Ammon's horn (tissue), 1 donor: ENCODE measurements around the gene NPFF.
"Not testable (repeated sequence)": the region's sequence is repeated elsewhere in the genome, so short reads cannot be mapped to it uniquely, and the experiment has no call there.

Source experiments
- DNase-seq: peaks from one replicate; pipeline ENCODE4 v3.0.0-alpha.2; 2016; ENCODE audit warnings: low spot score

Gene NPFF

DNA sequence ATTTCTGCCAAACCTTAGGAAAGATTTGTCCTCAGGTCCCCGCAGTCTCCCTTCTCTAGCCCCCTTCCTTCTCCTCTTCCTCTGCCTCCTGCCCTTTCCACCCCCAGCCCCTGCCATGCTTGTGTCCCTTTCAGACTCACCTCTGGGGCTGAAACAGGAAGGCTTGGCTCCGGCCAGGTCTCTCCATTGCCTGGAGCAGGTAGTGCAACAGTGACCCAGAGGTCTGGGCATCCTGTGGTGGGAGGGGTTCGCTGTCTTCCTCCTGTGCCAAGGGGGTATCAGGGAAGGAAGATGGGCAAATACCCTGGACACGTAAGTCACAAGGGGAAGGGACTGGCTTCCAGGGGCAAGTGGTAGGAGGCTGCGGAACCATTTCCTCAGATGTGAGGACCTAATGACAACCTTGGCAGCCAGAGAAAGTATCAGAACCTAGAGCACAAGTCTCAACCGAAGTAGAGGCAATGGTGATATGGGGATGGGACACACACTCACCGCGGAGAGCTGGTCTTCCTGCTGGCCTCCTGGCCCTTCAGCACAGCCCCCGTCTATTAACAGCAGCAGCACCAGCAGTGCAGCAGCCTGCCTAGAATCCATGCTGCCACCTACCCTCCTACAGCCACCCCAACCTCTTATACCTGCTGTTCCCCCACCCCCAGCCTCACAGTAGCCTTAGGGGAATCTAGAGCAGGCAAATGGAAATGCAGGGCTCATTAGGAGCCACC, at the start of gene NPFF:
Gene NPFF (minus strand): TSS at position 604 of the 722 bp plus-strand sequence. CDS start 10 bp downstream, at position 594.
- DNase-seq, result no peak

- DNase-seq, result no peak
These were observed 45.4 kb upstream of the NPFF start for GRCh38 chr12:53552361-53553327.

- peak; percentile 56 for DNase-seq
These were observed 44.6 kb upstream of the NPFF start for GRCh38 chr12:53551889-53552291.

- DNase-seq, result no peak
These were observed 43.3 kb upstream of the NPFF start for GRCh38 chr12:53550595-53550994.

DNA sequence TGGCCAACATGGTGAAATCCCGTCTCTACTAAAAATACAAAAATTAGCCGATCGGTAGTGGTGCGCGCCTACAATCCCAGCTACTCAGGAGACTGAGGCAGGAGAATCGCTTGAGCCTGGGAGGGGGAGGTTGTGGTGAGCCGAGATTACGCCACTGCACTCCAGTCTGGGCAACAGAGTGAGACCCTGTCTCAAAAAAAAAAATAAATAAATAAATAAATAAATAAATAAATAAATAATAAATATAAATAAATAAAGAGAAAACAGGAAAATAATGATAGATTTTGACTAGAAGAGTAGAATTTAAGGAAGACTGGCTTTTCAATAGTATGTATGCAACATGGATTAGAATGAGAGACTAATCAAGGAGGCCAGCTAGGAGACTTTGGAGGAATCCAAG, 42.8 kb upstream of the NPFF start:
- DNase-seq, result not testable (repeated sequence)

- DNase-seq, result not testable (repeated sequence)
These were observed 41.1 kb upstream of the NPFF start for GRCh38 chr12:53548354-53548753.

- DNase-seq, result peak; percentile 92
These were observed 36.3 kb upstream of the NPFF start for GRCh38 chr12:53543539-53543938.

- no peak for DNase-seq
These were observed 32.2 kb upstream of the NPFF start for GRCh38 chr12:53539526-53539925.

GRCh38 chr12:53538209-53538689, 31.0 kb upstream of the NPFF start:
- peak; percentile 75 for DNase-seq

DNA sequence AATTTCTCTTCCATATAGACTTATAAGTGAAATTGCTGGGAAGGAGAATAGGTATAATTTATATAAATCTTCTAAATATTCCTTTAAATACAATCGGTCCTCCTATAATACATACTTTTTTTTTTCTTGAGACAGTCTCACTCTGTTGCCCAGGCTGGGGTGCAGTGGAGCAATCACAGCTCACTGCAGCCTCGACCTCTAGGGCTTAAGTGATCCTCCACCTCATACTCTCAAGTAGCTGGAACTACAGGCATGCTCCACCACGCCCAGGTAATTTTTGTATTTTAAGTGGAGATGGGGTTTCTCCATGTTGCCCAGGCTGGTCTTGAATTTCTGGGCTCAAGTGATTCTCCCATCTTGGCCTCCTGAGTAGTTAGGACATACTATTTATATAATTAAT, 29.7 kb upstream of the NPFF start:
- DNase-seq, result no peak

GRCh38 chr12:53533471-53533870, 26.2 kb upstream of the NPFF start:
- DNase-seq, result peak; percentile 62

GRCh38 chr12:53532524-53533445, 25.5 kb upstream of the NPFF start:
- DNase-seq, result no peak

DNA sequence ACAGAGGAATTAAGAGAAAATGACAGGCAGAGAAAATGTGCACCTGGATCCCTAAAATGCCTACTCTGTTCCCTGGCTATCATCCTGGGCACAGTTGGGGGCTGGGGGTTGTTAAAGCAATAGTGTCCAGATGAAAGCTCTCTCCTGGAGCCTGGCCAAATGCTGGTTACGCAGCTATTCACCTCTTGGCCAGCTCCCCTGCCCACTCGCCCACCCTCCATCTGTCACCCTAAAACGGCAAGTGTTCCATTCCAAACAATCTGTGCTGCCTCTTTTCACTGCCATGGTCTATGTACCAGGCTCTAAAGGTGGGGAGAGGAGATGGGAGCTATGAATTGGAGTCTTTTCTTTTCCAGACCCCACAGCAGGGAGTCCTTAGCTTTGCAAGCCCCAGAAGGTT, 24.7 kb upstream of the NPFF start:
- peak; percentile 27 for DNase-seq

DNA sequence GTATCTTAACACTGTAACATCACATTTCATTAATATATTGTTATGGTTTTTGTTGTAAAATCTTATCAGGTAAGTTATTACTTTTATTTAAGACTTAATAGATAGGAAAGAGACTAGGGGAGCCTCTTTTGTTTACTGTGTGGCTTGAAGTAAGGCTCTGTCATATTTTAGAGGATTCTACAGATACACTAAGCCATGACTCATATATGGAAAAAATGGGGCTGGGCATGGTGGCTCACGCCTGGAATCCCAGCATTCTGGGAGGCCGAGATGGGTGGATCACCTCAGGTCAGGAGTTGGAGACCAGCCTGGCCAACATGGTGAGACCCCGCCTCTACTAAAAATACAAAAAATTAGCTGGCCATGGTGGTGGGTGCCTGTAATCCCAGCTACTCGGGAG, 23.6 kb upstream of the NPFF start:
- no peak for DNase-seq

GRCh38 chr12:53530061-53530460, 22.8 kb upstream of the NPFF start:
- no peak for DNase-seq

GRCh38 chr12:53524476-53524875, 17.2 kb upstream of the NPFF start:
- no peak for DNase-seq

DNA sequence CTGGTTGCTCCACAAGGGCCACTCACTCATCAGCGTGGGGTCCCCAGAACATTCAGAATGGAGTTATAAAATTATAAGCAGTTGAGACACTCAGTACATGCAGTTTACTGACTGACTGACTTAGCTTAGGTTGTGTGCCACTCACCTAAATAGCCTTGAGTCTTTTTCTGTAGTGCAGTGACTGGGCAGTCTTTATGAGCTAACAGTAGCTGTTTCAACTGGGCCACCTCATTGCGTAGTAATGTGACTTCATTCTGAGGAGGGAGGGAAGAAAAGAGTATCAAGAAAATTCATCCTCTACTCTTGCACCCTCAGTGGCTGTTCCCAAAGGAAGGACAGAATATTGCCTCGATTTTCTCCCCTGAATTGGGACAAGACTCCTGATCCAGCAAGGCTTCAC, 15.8 kb upstream of the NPFF start:
- no peak for DNase-seq

- DNase-seq, result no peak
These were observed 11.1 kb upstream of the NPFF start for GRCh38 chr12:53518381-53518780.

- no peak for DNase-seq
These were observed 9.6 kb upstream of the NPFF start for GRCh38 chr12:53516758-53517455.

DNA sequence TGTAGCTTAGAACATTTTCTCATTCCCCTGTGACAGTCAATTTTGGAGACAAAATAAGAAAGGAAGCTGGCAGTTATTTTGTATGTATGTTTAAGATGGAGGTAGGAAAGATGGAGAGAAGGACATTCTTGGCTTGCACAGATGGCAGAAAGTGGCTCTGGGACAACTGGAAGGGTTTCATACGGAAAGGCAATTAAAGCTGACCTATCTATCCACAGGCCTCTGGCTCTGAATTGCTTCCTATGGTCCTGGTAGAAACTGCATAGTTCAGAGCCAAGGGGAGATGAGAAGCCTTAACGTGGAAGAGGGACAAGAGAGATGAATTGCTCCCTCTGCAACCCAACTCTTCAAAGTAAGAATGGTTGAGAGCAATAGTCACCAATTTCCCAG, 8.0 kb upstream of the NPFF start:
- DNase-seq, result no peak

- DNase-seq, result no peak
These were observed 7.5 kb upstream of the NPFF start for GRCh38 chr12:53514628-53515290.
